CD14-positive monocyte (primary cell): ENCODE measurements around the gene MYLK2. TPM values are rescaled to one million over a fixed set of nuclear protein-coding genes. Genes with fewer than 3 reads are reported as not detected.

Source experiments
- DNase-seq, 3 donors: peaks; one replicate each; pipeline ENCODE4 v3.0.0-alpha.2; 2011 to 2022
- H2AFZ ChIP-seq: 2 replicates; pipeline ENCODE4 v1.6.0; 2012; ENCODE audit warnings: mild to moderate bottlenecking, low read depth, low read length, inconsistent platforms; ENCODE audit not compliant: insufficient read depth, poor library complexity, severe bottlenecking
- H3K27ac ChIP-seq, 2 donors: 1 replicate in 1 of 2; 2 replicates in 1 of 2; pipeline ENCODE4 v1.5.1; 2012 to 2013; ENCODE audit warnings: low read length in 2 of 2, control low read depth in 1 of 2, inconsistent platforms in 1 of 2, low read depth in 1 of 2, mild to moderate bottlenecking in 1 of 2
- H3K27me3 ChIP-seq, 2 donors: one replicate each; pipeline versions ENCODE4 v1.6.0 to v1.6.1; 2011 to 2013; ENCODE audit warnings: low read length in 2 of 2; ENCODE audit not compliant: control insufficient read depth in 2 of 2, insufficient read depth in 2 of 2
- H3K36me3 ChIP-seq, 2 donors: replicated peaks in 1 of 2; 1 replicate in 1 of 2; 2 replicates in 1 of 2; pipeline versions ENCODE4 v1.5.1 to v1.6.1; 2012 to 2013; ENCODE audit warnings: low read length in 2 of 2, control low read depth in 1 of 2, inconsistent platforms in 1 of 2, mild to moderate bottlenecking in 1 of 2; ENCODE audit not compliant: insufficient read depth in 2 of 2, control insufficient read depth in 1 of 2
- H3K4me1 ChIP-seq, 2 donors: 1 replicate in 1 of 2; 2 replicates in 1 of 2; pipeline versions ENCODE4 v1.5.1 to v1.6.1; 2012 to 2013; ENCODE audit warnings: low read length in 2 of 2, control low read depth in 1 of 2, inconsistent platforms in 1 of 2, mild to moderate bottlenecking in 1 of 2, moderate library complexity in 1 of 2; ENCODE audit not compliant: insufficient read depth in 2 of 2, control insufficient read depth in 1 of 2
- H3K4me2 ChIP-seq: replicated peaks from 2 replicates; pipeline ENCODE3; 2012; ENCODE audit warnings: low read length, moderate library complexity, mild to moderate bottlenecking; ENCODE audit not compliant: poor library complexity, severe bottlenecking; ENCODE audit errors: extremely low read depth
- H3K4me3 ChIP-seq, 3 experiments: fragments of 200-600 bp in 1 of 3; sonication (generic) in 1 of 3; replicated peaks in 1 of 3; 1 replicate in 2 of 3; 2 replicates in 1 of 3; pipeline ENCODE4 v1.5.1; 2011 to 2013; ENCODE audit warnings: low read length in 3 of 3, mild to moderate bottlenecking in 3 of 3, control low read depth in 2 of 3, low read depth in 2 of 3, inconsistent platforms in 1 of 3, moderate library complexity in 1 of 3
- H3K79me2 ChIP-seq: 2 replicates; pipeline ENCODE4 v1.6.0; 2012; ENCODE audit warnings: mild to moderate bottlenecking, control low read depth, inconsistent platforms, low read length, moderate library complexity; ENCODE audit not compliant: insufficient read depth
- H3K9ac ChIP-seq: 2 replicates; pipeline ENCODE4 v1.6.0; 2017; ENCODE audit warnings: low read length, mild to moderate bottlenecking; ENCODE audit not compliant: insufficient read depth, poor library complexity, severe bottlenecking
- H3K9me3 ChIP-seq, 2 donors: replicated peaks in 1 of 2; 1 replicate in 1 of 2; 2 replicates in 1 of 2; pipeline versions ENCODE4 v1.5.1 to v1.6.1; 2012 to 2013; ENCODE audit warnings: low read length in 2 of 2, control low read depth in 1 of 2; ENCODE audit not compliant: control insufficient read depth in 1 of 2, insufficient read depth in 1 of 2
- H4K20me1 ChIP-seq: 2 replicates; pipeline ENCODE4 v1.6.0; 2012; ENCODE audit warnings: mild to moderate bottlenecking, low read length, control low read depth, moderate library complexity; ENCODE audit not compliant: insufficient read depth
- H3K27ac Mint-ChIP-seq, 7 donors: one replicate each; pipeline ENCODE4 v1.8.0; 2020; ENCODE audit warnings: mild to moderate bottlenecking in 7 of 7, mixed read lengths in 7 of 7, moderate library complexity in 6 of 7, inconsistent platforms in 2 of 7
- H3K27me3 Mint-ChIP-seq, 3 donors: one replicate each; pipeline ENCODE4 v1.8.0; 2021 to 2022; ENCODE audit warnings: low read depth in 3 of 3, mild to moderate bottlenecking in 3 of 3, mixed read lengths in 3 of 3, moderate library complexity in 3 of 3, inconsistent platforms in 1 of 3
- H3K36me3 Mint-ChIP-seq, 2 donors: one replicate each; pipeline ENCODE4 v1.8.0; 2020; ENCODE audit warnings: mixed read lengths in 2 of 2, inconsistent platforms in 1 of 2, mild to moderate bottlenecking in 1 of 2
- H3K4me1 Mint-ChIP-seq: one replicate; pipeline ENCODE4 v1.8.0; 2020; ENCODE audit warnings: mild to moderate bottlenecking, mixed read lengths
- H3K4me3 Mint-ChIP-seq, 2 donors: one replicate each; pipeline ENCODE4 v1.8.0; 2020; ENCODE audit warnings: mild to moderate bottlenecking in 2 of 2, mixed read lengths in 2 of 2, moderate library complexity in 1 of 2
- H3K9me3 Mint-ChIP-seq, 7 donors: one replicate each; pipeline ENCODE4 v1.8.0; 2020 to 2022; ENCODE audit warnings: mixed read lengths in 7 of 7, mild to moderate bottlenecking in 6 of 7, moderate library complexity in 6 of 7, inconsistent platforms in 2 of 7
- WGBS: methylation state at CpG from one replicate; pipeline ENCODE4 v1.1.5; 2013; ENCODE audit warnings: missing lambda C conversion rate; ENCODE audit not compliant: insufficient coverage; 5-methylcytosine and 5-hydroxymethylcytosine counted together
- intact Hi-C, 2 donors: fragments of 100-400 bp; cut with micrococcal nuclease; formaldehyde crosslinking; loops; one replicate each; pipeline versions ENCODE4 v1.15.0 to v1.15.1; 2023
- polyA plus RNA-seq, 3 donors: library from polyadenylated mRNA; depleted of rRNA in 1 of 3; unstranded in 2 of 3; stranded (reverse) in 1 of 3; fragments of 300-500 nt in 2 of 3; fragments of >200 nt in 1 of 3; fragmentation: Illumina TruSeq in 2 of 3; gene quantifications; 1 replicate in 2 of 3; 2 replicates in 1 of 3; pipeline ENCODE4 v1.2.3, GENCODE V29; 2012 to 2021
- small RNA-seq: library from RNA; depleted of rRNA; stranded (forward); fragments of <200 nt; gene quantifications from one replicate; pipeline ENCODE3, GENCODE V24; 2012; ENCODE audit warnings: low read depth; ENCODE audit not compliant: insufficient read length
- TF ChIP-seq, protein P1 (sequence below): fragments of 200-600 bp; IDR thresholded peaks from one replicate; pipeline ENCODE4 v1.8.0; 2022; ENCODE audit warnings: antibody characterized with exemption, mild to moderate bottlenecking

MYLK2 gene
- polyA plus RNA-seq, 3 donors, result not detected

DNA sequence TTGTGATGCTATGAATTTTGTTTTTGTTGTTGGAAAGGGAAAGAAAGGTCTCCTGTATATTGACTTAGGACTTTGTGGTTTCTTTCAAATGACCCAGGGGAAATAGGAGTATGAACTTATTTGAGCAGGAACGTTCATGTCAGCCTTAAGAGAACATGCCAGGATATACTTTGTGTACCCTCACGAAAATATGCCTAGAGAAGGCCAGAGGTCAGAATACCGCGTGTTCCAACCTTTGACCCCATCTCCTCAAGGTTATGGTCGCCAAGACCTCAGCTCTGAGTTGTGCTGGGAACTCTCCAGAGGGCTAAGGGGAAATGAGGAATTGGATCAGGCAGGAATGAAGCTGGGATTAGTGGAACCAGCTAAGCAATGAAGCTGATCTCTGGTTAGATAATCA, 62.8 kb downstream of the MYLK2 start:
- no peak overlapping the region for H3K4me2 ChIP-seq
- H3K27ac ChIP-seq, result no peak overlapping the region
- 67% methylated on average over 5 of the region's 5 CpGs for WGBS
- H3K36me3 Mint-ChIP-seq, result no peaks in the 10 kb centered on the region
- no peak overlapping the region for H3K4me3 ChIP-seq
- H3K4me3 Mint-ChIP-seq, result no peak overlapping the region
- H4K20me1 ChIP-seq, result no peaks in the 10 kb centered on the region
- no peaks in the 10 kb centered on the region for H3K36me3 ChIP-seq
- peaks cover 9% of the 10 kb centered on the region for H3K4me1 Mint-ChIP-seq
- H3K9me3 Mint-ChIP-seq, result peaks cover 0 to 2% (median 0%) of the 10 kb centered on the region in 7 donors
- H3K9ac ChIP-seq, result no peak overlapping the region
- H3K79me2 ChIP-seq, result no peaks in the 10 kb centered on the region
- TF ChIP-seq, protein P1, sequence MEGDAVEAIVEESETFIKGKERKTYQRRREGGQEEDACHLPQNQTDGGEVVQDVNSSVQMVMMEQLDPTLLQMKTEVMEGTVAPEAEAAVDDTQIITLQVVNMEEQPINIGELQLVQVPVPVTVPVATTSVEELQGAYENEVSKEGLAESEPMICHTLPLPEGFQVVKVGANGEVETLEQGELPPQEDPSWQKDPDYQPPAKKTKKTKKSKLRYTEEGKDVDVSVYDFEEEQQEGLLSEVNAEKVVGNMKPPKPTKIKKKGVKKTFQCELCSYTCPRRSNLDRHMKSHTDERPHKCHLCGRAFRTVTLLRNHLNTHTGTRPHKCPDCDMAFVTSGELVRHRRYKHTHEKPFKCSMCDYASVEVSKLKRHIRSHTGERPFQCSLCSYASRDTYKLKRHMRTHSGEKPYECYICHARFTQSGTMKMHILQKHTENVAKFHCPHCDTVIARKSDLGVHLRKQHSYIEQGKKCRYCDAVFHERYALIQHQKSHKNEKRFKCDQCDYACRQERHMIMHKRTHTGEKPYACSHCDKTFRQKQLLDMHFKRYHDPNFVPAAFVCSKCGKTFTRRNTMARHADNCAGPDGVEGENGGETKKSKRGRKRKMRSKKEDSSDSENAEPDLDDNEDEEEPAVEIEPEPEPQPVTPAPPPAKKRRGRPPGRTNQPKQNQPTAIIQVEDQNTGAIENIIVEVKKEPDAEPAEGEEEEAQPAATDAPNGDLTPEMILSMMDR, result no peak
- no peak for DNase-seq
- intact Hi-C loops, result no loop called here
- H2AFZ ChIP-seq, result no peak overlapping the region
- no peak overlapping the region for H3K27ac Mint-ChIP-seq
- H3K4me1 ChIP-seq, result peaks cover 8 to 14% of the 10 kb centered on the region in 2 donors
- H3K9me3 ChIP-seq, result no peaks in the 10 kb centered on the region
- H3K27me3 Mint-ChIP-seq, result peaks cover 4 to 9% (median 5%) of the 10 kb centered on the region in 3 donors
- H3K27me3 ChIP-seq, result no peaks in the 10 kb centered on the region

DNA sequence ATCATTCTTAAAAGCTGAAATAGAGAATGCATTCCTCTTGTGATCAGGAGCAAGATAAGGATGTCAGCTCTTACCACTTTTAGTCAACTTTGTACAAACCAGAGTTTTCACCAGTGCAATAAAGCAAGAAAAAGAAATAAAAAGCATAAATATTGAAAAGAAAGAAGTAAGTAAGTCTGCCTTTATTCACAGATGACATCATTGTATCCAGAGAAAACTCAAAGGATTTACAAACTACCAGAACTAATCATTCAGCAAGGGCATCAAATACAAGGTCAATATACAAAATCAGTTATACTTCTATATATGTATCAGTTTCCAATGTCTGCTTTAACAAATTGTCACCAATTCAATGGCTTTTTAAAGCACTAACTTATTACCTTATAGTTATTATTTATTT, 64.7 kb downstream of the MYLK2 start:
- H3K4me2 ChIP-seq, result no peak overlapping the region
- peaks cover 5 to 6% (median 5%) of the 10 kb centered on the region in 3 donors for H3K27me3 Mint-ChIP-seq
- H3K4me3 ChIP-seq, result no peak overlapping the region
- no peaks in the 10 kb centered on the region for H3K27me3 ChIP-seq
- intact Hi-C loops, result no loop called here
- no peaks in the 10 kb centered on the region for H4K20me1 ChIP-seq
- peaks cover 0 to 3% (median 0%) of the 10 kb centered on the region in 7 donors for H3K9me3 Mint-ChIP-seq
- no peaks in the 10 kb centered on the region for H3K36me3 Mint-ChIP-seq
- H3K27ac ChIP-seq, result no peak overlapping the region
- no peak overlapping the region for H2AFZ ChIP-seq
- no peaks in the 10 kb centered on the region for H3K36me3 ChIP-seq
- DNase-seq, result no peak
- H3K79me2 ChIP-seq, result no peaks in the 10 kb centered on the region
- H3K9me3 ChIP-seq, result no peaks in the 10 kb centered on the region
- no peak overlapping the region for H3K9ac ChIP-seq
- peaks cover 8 to 13% of the 10 kb centered on the region in 2 donors for H3K4me1 ChIP-seq
- H3K4me3 Mint-ChIP-seq, result no peak overlapping the region
- H3K27ac Mint-ChIP-seq, result no peak overlapping the region
- peaks cover 9% of the 10 kb centered on the region for H3K4me1 Mint-ChIP-seq
- TF ChIP-seq, protein P1, result no peak

Small RNA genes lying within 50 kb of the gene (small RNA-seq; reads per million reads assigned to genes)
- gene AL160175.1, result not detected

Other genes starting within 250 kb of the MYLK2 start
- 100 to 1,000 TPM in 1 of 3 donors, 10 to 100 TPM in 1, 1 to 10 TPM in 1; 3.9 to 129 (median 12.5) TPM for gene ID1, start 214.1 kb upstream of the MYLK2 start, polyA plus RNA-seq
- not detected for gene COX4I2, start 181.4 kb upstream of the MYLK2 start, polyA plus RNA-seq
- gene BCL2L1, start 96.5 kb upstream of the MYLK2 start, polyA plus RNA-seq, result 10 to 100 TPM; 12.4 to 16.8 (median 14.3) TPM
- gene TPX2, start 80.1 kb upstream of the MYLK2 start, polyA plus RNA-seq, result under 1 TPM in 1 of 3 donors, not detected in 2; 0.06 TPM
- gene FOXS1, start 26.2 kb downstream of the MYLK2 start, polyA plus RNA-seq, result not detected
- gene DUSP15, start 51.2 kb downstream of the MYLK2 start, polyA plus RNA-seq, result not detected
- under 1 TPM in 1 of 3 donors, not detected in 2; 0.21 TPM for gene TTLL9, start 51.3 kb downstream of the MYLK2 start, polyA plus RNA-seq
- gene PDRG1, start 132.7 kb downstream of the MYLK2 start, polyA plus RNA-seq, result 1 to 10 TPM; 3.5 to 4.4 (median 3.7) TPM
- gene XKR7, start 148.8 kb downstream of the MYLK2 start, polyA plus RNA-seq, result under 1 TPM in 2 of 3 donors, not detected in 1; 0.02 to 0.43 TPM
- gene CCM2L, start 191.1 kb downstream of the MYLK2 start, polyA plus RNA-seq, result not detected
- gene HCK, start 232.9 kb downstream of the MYLK2 start, polyA plus RNA-seq, result 100 to 1,000 TPM; 430 to 688 (median 526) TPM